OCI-LY1 (cell line): ENCODE measurements around the gene CSMD2.

Experiments used
- EZH2 ChIP-seq: fragments of 200-600 bp; sonication (generic), shearing (Covaris generic); IDR thresholded peaks from 2 replicates; pipeline ENCODE4 v1.8.0; 2017; ENCODE audit warnings: borderline replicate concordance, mixed run types, mild to moderate bottlenecking, antibody characterized with exemption, low read length, moderate library complexity, mixed read lengths
- TF ChIP-seq, protein P1 (sequence below): fragments of 200-600 bp; sonication (generic), shearing (Covaris generic); IDR thresholded peaks from 2 replicates; pipeline ENCODE4 v1.5.1; 2017; ENCODE audit warnings: mild to moderate bottlenecking, antibody characterized with exemption, low read length, moderate library complexity, mixed read lengths

DNA sequence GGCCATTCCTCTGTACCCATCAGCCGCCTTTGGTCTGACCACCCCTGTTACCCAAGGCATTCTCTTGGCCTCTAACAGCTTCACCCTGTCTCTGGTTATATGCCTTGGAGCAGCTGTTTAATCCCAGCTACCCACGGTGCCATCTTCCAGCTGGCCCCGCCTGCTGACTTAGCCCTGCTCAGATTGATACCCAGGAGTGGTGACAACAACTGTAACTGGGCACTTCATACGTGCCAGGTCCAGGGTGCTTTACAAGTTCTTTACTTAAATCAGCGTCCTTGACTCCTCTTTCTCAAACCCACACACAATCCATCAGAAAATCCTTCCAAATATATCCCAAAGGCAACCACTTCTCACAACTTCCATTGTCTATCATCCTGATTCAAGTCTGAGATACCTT lies 338.3 kb downstream of the CSMD2 start:
- TF ChIP-seq, protein P1, sequence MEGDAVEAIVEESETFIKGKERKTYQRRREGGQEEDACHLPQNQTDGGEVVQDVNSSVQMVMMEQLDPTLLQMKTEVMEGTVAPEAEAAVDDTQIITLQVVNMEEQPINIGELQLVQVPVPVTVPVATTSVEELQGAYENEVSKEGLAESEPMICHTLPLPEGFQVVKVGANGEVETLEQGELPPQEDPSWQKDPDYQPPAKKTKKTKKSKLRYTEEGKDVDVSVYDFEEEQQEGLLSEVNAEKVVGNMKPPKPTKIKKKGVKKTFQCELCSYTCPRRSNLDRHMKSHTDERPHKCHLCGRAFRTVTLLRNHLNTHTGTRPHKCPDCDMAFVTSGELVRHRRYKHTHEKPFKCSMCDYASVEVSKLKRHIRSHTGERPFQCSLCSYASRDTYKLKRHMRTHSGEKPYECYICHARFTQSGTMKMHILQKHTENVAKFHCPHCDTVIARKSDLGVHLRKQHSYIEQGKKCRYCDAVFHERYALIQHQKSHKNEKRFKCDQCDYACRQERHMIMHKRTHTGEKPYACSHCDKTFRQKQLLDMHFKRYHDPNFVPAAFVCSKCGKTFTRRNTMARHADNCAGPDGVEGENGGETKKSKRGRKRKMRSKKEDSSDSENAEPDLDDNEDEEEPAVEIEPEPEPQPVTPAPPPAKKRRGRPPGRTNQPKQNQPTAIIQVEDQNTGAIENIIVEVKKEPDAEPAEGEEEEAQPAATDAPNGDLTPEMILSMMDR, result no peak
- TF ChIP-seq EZH2, result no peak
